Breast epithelium (tissue), 3 donors: ENCODE results near the gene DRC3.

ENCODE experiments used
- CTCF ChIP-seq, 3 donors: fragments of 450-650 bp; IDR thresholded peaks; one replicate each; pipeline ENCODE4 v1.5.1; 2016 to 2017; ENCODE audit warnings: antibody characterized with exemption in 3 of 3, mild to moderate bottlenecking in 3 of 3, moderate library complexity in 3 of 3
- POLR2A ChIP-seq: fragments of 450-650 bp; IDR thresholded peaks from one replicate; pipeline ENCODE4 v1.6.1; 2016; ENCODE audit warnings: antibody characterized with exemption, mild to moderate bottlenecking, moderate library complexity
- POLR2AphosphoS5 ChIP-seq, 3 donors: sonication (generic); formaldehyde crosslinking; IDR thresholded peaks; one replicate each; pipeline ENCODE4 v1.6.1; 2017; ENCODE audit warnings: antibody characterized with exemption in 3 of 3

- peak; percentile 65 to 91 (median 80) for TF ChIP-seq POLR2AphosphoS5 (IDR thresholded peaks at IDR 0.05)
- TF ChIP-seq POLR2A = peak; percentile 90
- peak in 2 of 3 donors; percentile 12 to 24 for TF ChIP-seq CTCF (IDR thresholded peaks at IDR 0.05)
Measured at GRCh38 chr17:17972126-17972951, at the start of gene DRC3, which contains the start of gene TOM1L2.
